AG04449 (cell line): ENCODE data around the gene TSPEAR.

Experiments used
- CTCF ChIA-PET: fragments of 350-600 bp; formaldehyde crosslinking; extraction: SDS; loops from one replicate; lab custom pipeline; 2021; ENCODE audit warnings: antibody characterized with exemption; lab: Yijun Ruan, JAX
- POLR2A ChIA-PET: fragments of 400-600, 350-600 bp; formaldehyde crosslinking; extraction: SDS; loops from one replicate; lab custom pipeline; 2020; ENCODE audit warnings: antibody characterized with exemption, inconsistent platforms; lab: Yijun Ruan, JAX
- DNase-seq: peaks from one replicate; pipeline ENCODE4 v3.0.0-alpha.2; 2010; ENCODE audit warnings: low read depth, low spot score
- H3K4me3 ChIP-seq: 2 replicates; pipeline ENCODE4 v1.5.1; 2011; ENCODE audit warnings: low read depth, mild to moderate bottlenecking, control low read depth, low read length
- CTCF ChIP-seq: IDR thresholded peaks from one replicate; pipeline ENCODE4 v1.5.1; 2011; ENCODE audit warnings: mild to moderate bottlenecking, moderate library complexity, low read length, control low read depth, inconsistent platforms; ENCODE audit not compliant: insufficient read depth; ENCODE audit errors: missing control alignments

Gene TSPEAR

GRCh38 chr21:44454747-44455523 lies 256.4 kb downstream of the TSPEAR start, which contains the start of gene LRRC3:
LRRC3 (plus strand) TSS chr21:44455510; CDS start chr21:44456645, 1,135 bp downstream.
- DNase-seq, result no peak
- CTCF ChIA-PET, result no interaction called here
- peak within 1 kb of the TSS; percentile 42 for H3K4me3 ChIP-seq
- no peak for TF ChIP-seq CTCF
- POLR2A ChIA-PET, result no interaction called here

- ChIA-PET CTCF (no interaction called here), POLR2A (no interaction called here)
- H3K4me3 ChIP-seq, result no peak overlapping the region
- TF ChIP-seq CTCF, result no peak
- no peak for DNase-seq
Observed at GRCh38 chr21:44454058-44454457, 257.3 kb downstream of the TSPEAR start.

- CTCF ChIA-PET, result interaction anchor here (1.5 kb wide), 1 partner anchor 9 kb away, joined by 3 read pairs; no protein-coding TSS in a partner anchor
- POLR2A ChIA-PET, result no interaction called here
- no peak for TF ChIP-seq CTCF
- no peak overlapping the region for H3K4me3 ChIP-seq
- DNase-seq, result no peak
Observed at GRCh38 chr21:44453120-44453519, 258.3 kb downstream of the TSPEAR start.

- no peak overlapping the region for H3K4me3 ChIP-seq
- POLR2A ChIA-PET, result interaction anchor here (0.7 kb wide), 1 partner anchor 11 kb away, joined by 3 read pairs; no protein-coding TSS in a partner anchor
Observed at GRCh38 chr21:44450999-44451398, 260.4 kb downstream of the TSPEAR start.

GRCh38 chr21:44450402-44450801 lies 261.0 kb downstream of the TSPEAR start:
- no peak for TF ChIP-seq CTCF
- POLR2A ChIA-PET, result no interaction called here
- H3K4me3 ChIP-seq, result no peak overlapping the region
- no peak for DNase-seq
- CTCF ChIA-PET, result no interaction called here

More at GRCh38 chr21:44450999-44451398, 260.4 kb downstream of the TSPEAR start:
- CTCF ChIA-PET, result no interaction called here
- TF ChIP-seq CTCF, result no peak
- no peak for DNase-seq

GRCh38 chr21:44449473-44450363 lies 261.7 kb downstream of the TSPEAR start:
- ChIA-PET CTCF (no interaction called here), POLR2A (no interaction called here)
- DNase-seq, result no peak
- no peak for TF ChIP-seq CTCF
- no peak overlapping the region for H3K4me3 ChIP-seq
